ENCODE measurements around the gene NUP205.
A peak's percentile ranks its signal among the peaks of the same experiment; 100 is the strongest.
"Not testable (repeated sequence)": the region's sequence is repeated elsewhere in the genome, so short reads cannot be mapped to it uniquely, and the experiment has no call there.

NUP205 gene

GRCh38 chr7:135639690-135640089, 82.0 kb downstream of the NUP205 start:
- not testable (repeated sequence) for DNase-seq

- DNase-seq: no peak
Measured at GRCh38 chr7:135644154-135644553, 86.4 kb downstream of the NUP205 start.

DNA sequence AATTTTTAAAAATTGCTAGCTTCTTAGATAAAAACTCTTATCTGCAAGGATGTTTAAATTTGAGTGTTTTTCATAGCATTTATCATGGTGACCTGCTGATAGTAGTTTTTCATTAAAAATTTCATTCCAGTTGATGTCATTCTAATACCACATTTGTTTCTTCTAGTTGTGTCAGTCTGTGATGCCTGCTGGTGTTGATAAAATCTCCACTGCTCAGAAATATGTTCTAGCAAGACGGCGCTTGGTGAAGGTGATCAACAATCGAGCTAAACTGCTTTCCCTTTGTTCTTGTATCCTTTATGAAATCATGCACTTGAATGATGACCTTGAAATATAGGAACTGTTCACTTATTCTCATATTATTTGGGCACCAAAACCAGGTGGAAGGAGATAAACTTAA, 87.0 kb downstream of the NUP205 start:
- DNase-seq: no peak

DNA sequence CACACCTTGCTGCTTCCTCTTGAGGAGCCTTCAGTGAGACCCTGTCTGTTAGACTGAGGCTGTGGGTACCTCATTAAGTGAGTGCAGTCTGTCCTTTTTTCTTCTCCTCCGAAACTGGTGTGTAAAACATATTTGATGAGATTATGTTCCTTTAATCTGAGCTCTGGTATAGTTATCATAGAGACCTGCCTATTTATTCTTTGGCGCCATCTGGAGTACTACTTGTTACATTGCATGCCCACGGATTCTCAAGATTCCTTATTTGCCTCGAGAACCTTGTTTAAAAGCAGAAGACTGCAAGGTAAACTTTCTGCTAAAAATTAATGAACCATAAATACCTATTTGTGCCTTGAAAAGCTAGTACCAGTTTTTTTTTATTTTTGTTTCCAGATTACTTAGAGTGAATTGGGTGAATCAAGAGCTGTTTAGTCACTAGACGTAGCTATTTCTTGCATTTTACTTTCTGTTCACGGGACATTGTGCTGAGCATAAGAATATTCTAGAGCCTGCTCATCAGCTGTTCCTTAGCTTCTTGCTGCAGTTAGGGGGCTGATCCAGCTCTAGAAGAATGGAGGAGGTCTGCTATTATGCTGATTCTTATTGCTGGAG, 87.7 kb downstream of the NUP205 start:
- no peak for DNase-seq

- DNase-seq: no peak
Measured at GRCh38 chr7:135647755-135648154, 90.0 kb downstream of the NUP205 start.

- no peak for DNase-seq
Measured at GRCh38 chr7:135648235-135648634, 90.5 kb downstream of the NUP205 start.

GRCh38 chr7:135650831-135651573, 93.3 kb downstream of the NUP205 start:
- no peak for DNase-seq

DNA sequence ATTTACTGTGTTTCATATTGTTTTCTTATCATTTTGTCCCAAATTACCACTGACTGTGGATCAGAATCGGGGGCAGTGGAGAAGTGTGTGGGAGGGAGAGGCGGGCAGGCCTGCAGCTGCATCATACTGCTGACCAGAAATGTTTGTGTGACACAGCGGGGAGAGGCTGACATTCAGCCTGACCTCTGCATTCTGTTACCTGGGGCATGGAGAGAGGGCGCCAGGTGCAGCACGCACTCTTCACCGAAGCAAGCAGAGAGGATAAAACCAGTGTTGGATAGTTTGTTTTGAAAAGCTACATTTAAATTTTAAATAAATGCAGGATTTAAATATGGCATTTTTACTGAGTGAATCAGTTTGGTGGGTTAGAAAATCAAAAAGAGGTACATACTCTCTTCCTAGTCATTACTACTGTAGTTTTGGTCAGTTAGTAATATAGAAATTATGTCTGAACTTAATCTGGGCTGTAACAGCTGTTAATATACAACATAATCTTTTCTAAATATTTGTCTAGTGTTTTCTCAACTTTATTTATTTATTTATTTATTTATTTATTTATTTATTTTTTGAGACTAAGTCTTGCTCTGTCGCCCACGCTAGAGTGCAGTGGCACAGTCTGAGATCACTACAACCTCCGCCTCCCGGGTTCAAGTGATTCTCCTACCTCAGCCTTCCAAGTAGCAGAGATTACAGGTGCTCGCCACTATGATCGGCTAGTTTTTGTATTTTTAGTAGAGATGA, 95.8 kb downstream of the NUP205 start:
- DNase-seq: no peak

- DNase-seq: no peak
Measured at GRCh38 chr7:135658564-135658963, 100.8 kb downstream of the NUP205 start.

DNA sequence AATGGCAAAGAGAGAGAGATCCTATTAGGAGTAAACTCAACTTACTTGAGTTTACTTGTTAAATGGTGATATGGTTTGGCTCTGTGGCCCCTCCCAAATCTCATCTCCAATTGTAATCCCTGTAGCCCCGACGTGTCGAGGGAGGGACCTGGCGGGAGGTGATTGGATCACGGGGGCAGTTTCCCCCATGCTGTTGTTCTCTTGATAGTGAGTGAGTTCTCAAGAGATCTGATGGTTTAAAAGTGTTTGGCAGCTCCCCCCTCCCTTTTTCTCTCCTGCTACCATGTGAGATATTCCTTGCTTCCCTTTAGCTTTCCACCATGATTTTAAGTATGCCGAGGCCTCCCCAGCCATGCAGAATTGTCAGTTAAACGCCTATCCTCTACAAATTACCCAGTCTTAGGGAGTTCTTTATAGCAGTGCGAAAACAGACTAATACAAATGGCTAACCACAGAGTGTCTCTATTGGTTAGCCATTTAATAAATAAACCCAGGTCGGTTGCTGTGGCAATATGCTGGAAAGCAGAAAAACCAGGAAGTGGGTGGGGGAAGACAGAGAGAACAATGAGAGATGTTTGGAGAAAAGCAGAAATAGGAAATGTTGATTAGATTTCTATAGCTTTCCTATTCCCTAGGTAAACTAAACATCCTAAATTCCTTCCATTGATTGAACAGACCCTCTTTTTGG, 101.6 kb downstream of the NUP205 start:
- no peak for DNase-seq

GRCh38 chr7:135661311-135662122, 103.8 kb downstream of the NUP205 start:
- DNase-seq: no peak

DNA sequence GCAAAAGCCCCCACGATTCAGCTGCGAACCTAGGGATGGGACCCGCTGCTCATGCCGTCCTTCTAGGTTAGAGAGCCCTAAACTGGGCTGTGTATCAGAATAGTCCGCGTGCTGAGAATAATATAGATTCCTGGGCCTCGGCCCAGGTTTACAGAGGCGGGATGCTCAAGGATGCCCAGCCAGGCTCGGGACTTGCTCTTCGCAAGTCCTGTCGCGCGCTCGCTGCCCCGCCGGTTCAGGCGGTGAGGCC, 104.3 kb downstream of the NUP205 start:
- DNase-seq: no peak

GRCh38 chr7:135662373-135663114, 104.8 kb downstream of the NUP205 start, which contains the start of gene STMP1:
STMP1 (plus strand) TSS chr7:135662514.
- peak; percentile 98 for DNase-seq

GRCh38 chr7:135664046-135664589, 106.4 kb downstream of the NUP205 start:
- DNase-seq: no peak

- DNase-seq: no peak
Measured at GRCh38 chr7:135665042-135665441, 107.3 kb downstream of the NUP205 start.

GRCh38 chr7:135666156-135666555, 108.4 kb downstream of the NUP205 start:
- no peak for DNase-seq

DNA sequence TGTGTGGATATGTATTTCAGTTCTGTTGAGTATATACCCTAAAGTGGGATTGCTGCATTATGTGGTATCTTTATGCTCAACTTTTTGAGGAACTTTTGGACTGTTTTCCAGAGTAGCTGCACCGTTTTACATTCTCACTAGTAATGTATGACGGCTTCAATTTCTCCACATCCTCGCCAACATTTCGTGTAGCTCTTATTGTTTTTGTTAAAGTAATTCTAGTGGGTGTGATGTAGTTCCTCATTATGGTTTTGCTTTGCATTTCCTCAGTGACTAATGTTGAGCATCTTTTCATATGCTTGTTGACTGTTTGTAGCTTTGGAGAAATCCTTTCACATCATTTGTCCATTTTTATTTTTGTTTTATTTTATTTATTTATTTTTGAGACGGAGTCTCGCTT, 109.1 kb downstream of the NUP205 start:
- DNase-seq: no peak

- DNase-seq: not testable (repeated sequence)
Measured at GRCh38 chr7:135667626-135668025, 109.9 kb downstream of the NUP205 start.

- not testable (repeated sequence) for DNase-seq
Measured at GRCh38 chr7:135668852-135669395, 111.2 kb downstream of the NUP205 start.

DNA sequence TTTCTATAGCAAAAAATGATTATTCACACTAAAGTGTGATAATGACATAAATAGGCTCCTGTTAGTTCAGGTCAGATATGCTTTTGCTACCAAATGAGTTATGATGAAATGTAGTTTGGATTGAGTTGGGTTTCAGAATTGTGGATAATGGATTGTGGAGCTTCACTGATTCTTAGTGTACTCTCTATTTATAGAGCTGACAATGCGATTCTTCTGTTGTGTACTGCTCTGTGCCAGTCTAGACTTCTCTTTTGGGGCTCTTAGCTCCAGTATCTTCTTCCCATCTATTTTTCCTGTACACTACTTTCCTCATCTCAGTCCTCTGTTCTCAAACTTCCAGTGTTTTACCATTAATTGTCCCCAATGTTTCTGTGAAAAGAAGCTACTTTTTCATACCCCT, 112.1 kb downstream of the NUP205 start:
- DNase-seq: no peak

GRCh38 chr7:135670179-135670578, 112.5 kb downstream of the NUP205 start:
- no peak for DNase-seq
